HG02973 (cell line): ENCODE measurements around the gene DHX34.
"Not testable (repeated sequence)": the region's sequence is repeated elsewhere in the genome, so short reads cannot be mapped to it uniquely, and the experiment has no call there.

Experiments used
- ATAC-seq: cut with Tn5 transposase; IDR thresholded peaks from one replicate; pipeline ENCODE4 v1.9.1; 2021; ENCODE audit warnings: moderate library complexity; ENCODE audit not compliant: unreplicated experiment

The DHX34 gene

GRCh38 chr19:47363758-47364531, 14.8 kb downstream of the DHX34 start:
- ATAC-seq: no peak

GRCh38 chr19:47365455-47365854, 16.3 kb downstream of the DHX34 start:
- ATAC-seq: not testable (repeated sequence)

DNA sequence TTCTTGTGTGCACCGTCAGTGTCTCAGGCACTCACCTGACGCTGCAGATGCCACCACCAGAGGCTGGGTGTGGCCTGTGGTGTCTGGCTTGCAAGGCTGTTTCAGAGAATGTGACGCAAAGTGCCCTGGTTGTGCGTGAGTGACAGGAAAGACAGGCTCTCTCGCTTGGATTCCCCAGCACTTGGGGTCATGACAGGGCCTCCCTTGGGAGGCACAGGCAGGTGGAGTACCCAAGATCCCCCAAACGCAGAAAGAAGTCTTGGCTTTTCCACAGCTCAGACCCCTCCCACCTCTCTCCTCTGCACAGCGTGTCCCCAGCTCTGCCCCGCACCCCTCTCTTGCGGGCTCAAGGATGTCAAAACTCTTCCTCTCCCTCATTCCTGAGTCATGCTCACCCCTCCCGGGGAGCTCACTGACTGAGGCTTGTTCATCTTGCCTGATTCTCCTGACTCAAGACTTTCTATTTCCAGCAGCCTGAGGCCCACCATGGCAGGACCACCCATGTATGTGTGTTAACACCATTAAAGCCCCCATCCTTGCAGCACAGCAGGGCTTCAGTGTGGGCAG, 21.0 kb downstream of the DHX34 start:
- ATAC-seq: no peak

DNA sequence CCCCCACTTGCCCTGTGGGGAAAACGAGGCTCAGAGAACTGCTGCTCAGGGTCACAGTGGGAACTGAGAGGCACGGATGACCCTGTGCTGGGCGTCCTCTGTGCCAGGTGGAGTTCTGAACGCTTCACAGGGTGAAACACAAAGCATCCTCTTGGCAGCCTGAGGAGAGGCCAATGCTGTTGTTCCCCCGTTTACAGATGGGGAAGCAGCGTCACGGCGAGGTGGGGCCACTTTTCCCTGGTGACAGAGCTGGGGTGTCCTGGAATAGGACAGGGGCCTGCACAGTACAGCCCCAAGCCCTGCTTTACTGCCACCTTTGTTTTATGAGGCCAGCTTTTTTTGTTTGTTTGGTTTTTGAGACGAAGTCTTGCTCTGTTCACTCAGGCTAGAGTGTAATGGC, 22.1 kb downstream of the DHX34 start:
- no peak for ATAC-seq

- no peak for ATAC-seq
Observed at GRCh38 chr19:47372603-47373002, 23.5 kb downstream of the DHX34 start.

DNA sequence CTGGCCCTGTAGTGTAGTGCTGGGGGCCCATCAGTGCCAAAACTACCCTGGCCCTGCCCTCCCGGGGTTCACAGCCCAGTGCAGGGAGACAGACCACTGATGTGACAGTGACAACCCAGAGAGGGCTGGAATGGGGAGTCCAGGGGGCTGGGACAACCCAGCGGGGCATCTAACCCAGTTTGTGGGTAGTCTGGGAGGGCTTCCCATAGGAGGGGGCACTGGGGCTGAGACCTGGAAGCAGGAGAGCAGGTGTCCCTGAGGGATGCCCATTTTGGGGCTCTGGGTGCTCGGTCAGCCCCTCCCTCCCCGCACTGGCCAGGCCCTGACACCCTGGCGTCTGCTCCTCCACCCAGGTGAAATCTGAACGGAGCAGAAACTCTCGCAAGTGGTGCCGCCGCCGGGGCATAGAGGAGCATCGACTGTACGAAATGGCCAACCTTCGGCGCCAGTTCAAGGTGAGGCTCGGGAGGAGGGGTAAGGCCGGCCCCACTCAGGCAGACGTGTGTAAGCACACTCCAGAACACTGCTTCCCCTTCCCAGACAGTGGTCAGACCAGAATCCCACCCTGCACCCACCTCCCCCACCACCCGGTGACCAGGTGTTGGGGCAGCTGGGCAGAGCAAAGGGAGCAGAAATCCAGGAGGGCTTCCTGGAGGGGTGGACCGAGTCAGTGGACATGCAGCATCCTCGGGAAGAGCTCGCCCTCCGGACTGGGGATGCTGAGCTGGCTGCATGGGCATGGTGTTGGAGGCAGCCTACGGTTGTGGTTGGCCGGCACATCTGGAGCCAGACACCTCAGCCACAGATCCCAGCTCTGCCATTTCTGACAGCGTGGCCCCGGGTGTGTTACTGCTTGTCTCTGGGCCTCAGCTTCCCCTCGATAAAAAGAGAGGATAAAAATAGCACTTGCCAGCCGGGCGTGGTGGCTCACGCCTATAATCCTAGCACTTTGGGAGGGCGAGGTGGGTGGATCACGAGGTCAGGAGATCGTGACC, 24.4 kb downstream of the DHX34 start:
- no peak for ATAC-seq

GRCh38 chr19:47374876-47375693, 26.0 kb downstream of the DHX34 start:
- no peak for ATAC-seq

DNA sequence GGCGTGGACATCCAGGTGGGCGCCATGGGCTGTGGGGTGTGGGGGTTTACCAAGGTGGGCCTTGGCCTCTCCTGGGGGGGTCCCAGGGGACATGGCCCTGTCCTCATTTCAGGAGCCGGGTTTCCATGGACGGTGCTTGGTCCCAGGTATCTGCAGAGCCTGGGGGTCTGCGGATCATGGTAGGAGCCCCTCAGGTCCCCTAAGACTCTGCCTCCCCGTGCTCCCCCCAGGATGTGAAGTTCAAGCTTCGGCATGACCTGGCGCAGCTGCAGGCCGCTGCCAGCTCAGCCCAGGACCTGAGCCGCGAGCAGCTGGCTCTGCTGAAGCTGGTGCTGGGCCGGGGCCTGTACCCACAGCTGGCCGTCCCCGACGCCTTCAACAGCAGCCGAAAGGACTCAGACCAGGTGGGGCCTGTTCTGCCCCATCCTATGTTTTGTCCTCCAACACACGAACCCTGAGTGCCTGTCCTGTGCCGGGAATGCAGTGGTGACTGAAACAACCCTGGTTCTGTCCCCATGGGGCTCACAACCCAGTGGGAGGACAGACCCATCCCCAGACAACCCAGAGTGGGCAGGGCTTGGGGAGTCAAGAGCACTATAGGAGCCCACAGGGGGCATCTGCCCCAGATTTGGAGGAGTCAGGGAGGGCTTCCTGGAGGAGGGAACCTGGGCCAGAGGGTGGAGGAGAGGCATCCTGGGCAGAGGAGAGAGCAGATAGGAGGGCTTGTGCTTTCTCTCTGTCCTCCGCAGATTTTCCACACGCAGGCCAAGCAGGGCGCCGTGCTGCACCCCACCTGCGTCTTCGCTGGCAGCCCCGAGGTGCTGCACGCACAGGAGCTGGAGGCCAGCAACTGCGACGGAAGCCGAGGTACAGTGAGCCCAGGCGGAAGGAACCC, 26.8 kb downstream of the DHX34 start:
- ATAC-seq: no peak

DNA sequence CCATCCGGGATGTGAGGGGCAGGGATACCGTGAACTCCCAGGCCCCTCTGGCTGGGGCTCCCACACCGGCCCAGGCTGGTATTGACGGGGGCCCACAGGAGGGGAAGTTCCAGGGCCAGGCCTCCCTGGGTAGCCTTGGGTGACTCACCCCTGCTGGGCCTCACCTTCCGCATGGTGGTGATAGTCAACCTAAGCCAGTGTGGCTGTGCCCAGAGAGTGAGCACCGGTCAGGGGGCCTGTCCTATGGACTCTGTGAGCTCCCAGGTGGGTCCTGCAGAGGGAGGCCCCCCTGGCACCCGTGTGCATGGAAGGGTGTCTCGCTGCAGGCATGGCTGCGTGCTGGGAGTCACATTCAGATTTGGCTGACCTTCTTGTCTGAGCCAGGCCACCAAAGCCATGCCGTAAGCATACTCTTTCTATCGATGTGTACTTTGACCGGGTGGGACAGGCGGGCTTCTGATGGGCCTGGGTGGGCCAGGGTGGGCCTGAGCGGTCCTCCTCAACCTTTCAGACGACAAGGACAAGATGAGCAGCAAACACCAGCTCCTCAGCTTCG, 27.6 kb downstream of the DHX34 start:
- no peak for ATAC-seq

- ATAC-seq: no peak
Observed at GRCh38 chr19:47377208-47377701, 28.1 kb downstream of the DHX34 start.

DNA sequence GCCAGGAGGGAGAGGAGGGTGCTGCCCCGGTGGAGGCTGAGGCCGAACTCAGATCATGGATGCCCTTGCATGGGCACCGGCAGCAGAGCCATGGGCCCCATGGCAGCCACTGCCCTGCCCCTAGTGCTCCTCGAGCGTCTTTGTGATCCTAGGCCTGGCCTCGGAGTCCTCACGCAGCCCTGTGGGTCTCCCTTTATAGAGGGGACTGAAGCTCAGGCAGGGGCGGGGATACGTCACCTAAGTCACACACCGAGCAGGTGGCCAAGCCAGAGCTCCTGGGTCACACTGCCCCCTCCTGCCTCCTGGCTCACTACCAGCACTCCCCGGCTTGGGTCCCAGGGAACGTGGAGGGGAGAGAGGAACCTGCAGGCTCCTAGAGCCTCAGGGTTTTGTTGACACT, 28.7 kb downstream of the DHX34 start:
- ATAC-seq: no peak

- ATAC-seq: no peak
Observed at GRCh38 chr19:47378246-47378645, 29.1 kb downstream of the DHX34 start.

DNA sequence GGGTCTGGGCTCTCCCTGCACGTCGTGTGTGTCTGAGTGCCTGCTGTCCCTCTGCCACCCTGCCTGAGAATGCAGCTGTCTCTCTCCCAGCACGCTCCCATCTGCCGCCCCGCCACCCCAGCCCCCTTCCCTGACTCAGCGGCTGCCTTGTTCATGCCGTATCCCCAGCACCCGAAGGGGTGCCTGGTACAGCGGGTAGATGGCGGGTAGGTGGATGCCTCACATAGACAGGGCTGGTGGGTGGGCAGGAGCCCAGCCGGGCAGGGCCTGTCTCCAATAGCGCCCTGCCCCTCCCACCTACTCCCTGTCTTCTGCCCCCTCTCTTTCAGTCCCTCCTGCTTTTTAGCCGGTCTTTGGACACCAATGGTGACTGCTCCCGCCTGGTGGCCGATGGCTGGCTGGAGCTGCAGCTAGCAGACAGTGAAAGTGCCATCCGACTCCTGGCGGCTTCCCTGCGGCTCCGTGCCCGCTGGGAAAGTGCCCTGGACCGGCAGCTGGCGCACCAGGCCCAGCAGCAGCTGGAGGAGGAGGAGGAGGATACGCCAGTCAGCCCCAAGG, 30.3 kb downstream of the DHX34 start:
- no peak for ATAC-seq

DNA sequence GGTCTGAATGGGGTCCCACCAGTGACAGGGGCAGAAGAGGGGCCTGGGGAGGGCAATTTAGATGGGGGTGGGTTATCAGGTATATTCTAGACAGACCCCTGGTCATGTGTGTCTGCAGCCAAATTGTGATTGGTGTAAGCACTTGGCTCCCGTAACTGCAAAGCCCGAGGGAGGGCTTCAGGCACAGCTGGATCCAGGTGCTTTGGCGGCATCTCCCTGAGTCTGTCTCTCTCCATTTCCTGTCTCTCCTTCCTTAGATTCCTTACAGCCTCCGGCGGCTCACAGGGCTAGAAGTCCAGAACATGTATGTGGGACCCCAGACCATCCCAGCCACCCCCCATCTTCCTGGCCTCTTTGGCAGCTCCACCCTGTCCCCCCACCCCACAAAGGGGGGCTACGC, 31.4 kb downstream of the DHX34 start:
- no peak for ATAC-seq

DNA sequence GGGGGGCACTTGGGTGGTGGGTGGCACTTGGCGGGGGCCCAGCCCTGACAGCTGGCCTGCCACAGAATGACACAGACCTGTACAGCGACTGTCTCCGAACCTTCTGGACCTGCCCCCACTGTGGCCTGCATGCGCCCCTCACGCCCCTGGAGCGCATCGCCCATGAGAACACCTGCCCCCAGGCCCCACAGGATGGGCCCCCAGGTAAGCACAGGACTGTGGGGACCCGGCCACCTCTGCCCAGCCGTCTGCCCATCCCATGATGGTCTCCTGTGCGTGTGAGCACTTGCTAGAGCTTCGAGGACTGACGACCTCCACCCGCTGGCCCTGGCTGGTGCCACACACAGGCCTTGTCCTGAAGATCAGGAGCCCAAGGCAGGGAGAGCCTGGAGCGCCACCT, 32.0 kb downstream of the DHX34 start:
- no peak for ATAC-seq

DNA sequence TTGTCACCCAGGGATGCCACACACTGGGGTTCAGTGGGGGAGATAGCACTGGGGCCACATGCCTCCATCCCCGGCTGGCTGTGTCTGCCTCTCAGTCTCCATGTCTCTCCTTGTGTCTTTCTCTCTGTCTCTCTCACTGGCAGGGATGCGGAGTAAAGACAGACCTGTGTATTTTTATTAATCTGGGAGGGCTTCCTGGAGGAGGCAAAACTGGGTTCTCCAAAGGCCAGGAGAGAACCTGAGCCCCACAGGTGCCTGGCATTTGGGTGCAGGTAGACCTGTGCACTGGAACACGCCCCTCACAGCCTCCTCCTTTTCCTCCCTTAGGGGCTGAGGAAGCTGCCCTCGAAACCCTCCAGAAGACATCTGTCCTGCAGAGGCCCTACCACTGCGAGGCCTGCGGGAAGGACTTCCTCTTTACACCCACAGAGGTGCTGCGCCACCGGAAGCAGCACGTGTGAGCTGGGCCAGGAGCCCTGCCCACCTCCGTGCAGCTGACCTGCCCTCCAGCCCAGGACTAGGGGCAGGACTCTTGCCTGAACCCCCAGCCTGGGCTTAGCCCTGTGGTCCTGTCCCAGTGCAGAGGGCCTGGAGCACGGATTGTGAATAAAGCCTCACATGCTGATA, 32.7 kb downstream of the DHX34 start:
- ATAC-seq: no peak

- not testable (repeated sequence) for ATAC-seq
Observed at GRCh38 chr19:47383890-47384289, 34.8 kb downstream of the DHX34 start.

DNA sequence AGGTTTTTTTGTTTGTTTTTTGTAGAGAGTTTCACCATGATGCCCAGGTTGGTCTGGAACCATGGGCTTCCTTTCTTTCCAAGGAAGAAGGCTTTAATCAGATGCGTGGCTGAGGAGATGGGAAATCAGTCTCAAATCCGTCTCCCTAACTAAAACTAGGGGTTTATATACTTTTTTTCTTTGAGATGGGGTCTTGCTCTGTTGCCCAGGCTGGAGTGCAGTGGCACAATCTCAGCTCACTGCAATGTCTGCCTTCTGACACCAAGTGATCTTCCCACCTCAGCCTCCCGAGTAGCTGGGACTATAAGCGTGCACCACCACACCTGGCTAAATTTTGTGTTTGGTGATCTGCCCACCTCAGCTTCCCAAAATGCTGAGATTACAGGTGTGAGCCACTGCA, 35.4 kb downstream of the DHX34 start:
- not testable (repeated sequence) for ATAC-seq
